ENCODE results near the gene KAT6B. TPM values are rescaled to one million over a fixed set of nuclear protein-coding genes. Genes with fewer than 3 reads are reported as not detected.

The KAT6B gene
- total RNA-seq, 1 experiment from 2014 or later, result 21.8 TPM

GRCh38 chr10:74995806-74996205 is 169.4 kb downstream of the KAT6B start:
- no peak overlapping the region for H3K27ac ChIP-seq (ENCODE audit: low read depth, low read length, poor library complexity, severe bottlenecking)
- H3K27me3 ChIP-seq (replicated peaks; ENCODE audit: insufficient read depth, low read depth, low read length, poor library complexity), result no peaks in the 10 kb centered on the region
- intact Hi-C loops (cut with micrococcal nuclease; ENCODE audit: unreplicated experiment), result no loop called here
- H3K4me3 ChIP-seq (ENCODE audit: low read depth, low read length, poor library complexity, severe bottlenecking), result no peak overlapping the region
- TF ChIP-seq EZH2 (IDR thresholded peaks at IDR 0.05; ENCODE audit: borderline replicate concordance, low read depth, low read length, poor library complexity, severe bottlenecking) (no peak), CTCF (conservative IDR thresholded peaks at IDR 0.05; ENCODE audit: low read depth, low read length) (no peak)
- no peaks in the 10 kb centered on the region for H3K36me3 ChIP-seq (ENCODE audit: insufficient read depth, low read length, poor library complexity, severe bottlenecking)
- DNase-seq (ENCODE audit: low spot score), result no peak
- CTCF ChIA-PET, result no interaction called here
- POLR2A ChIA-PET (ENCODE audit: low non-redundant PET), result no interaction called here
- H3K4me1 ChIP-seq (ENCODE audit: insufficient read depth, low read length, poor library complexity, severe bottlenecking), result no peaks in the 10 kb centered on the region
- no peaks in the 10 kb centered on the region for H3K9me3 ChIP-seq (ENCODE audit: low read depth, low read length, poor library complexity, severe bottlenecking)
- no TSS peak for BruUV-seq (replicated peaks)

GRCh38 chr10:74997163-74997562 is 170.8 kb downstream of the KAT6B start:
- intact Hi-C loops (cut with micrococcal nuclease; ENCODE audit: unreplicated experiment), result no loop called here
- no peak for TF ChIP-seq EZH2 (IDR thresholded peaks at IDR 0.05; ENCODE audit: borderline replicate concordance, low read depth, low read length, poor library complexity, severe bottlenecking)
- no peak for TF ChIP-seq CTCF (conservative IDR thresholded peaks at IDR 0.05; ENCODE audit: low read depth, low read length)
- no TSS peak for BruUV-seq (replicated peaks)
- Histone ChIP-seq H3K27ac (ENCODE audit: low read depth, low read length, poor library complexity, severe bottlenecking) (no peak overlapping the region), H3K4me1 (ENCODE audit: insufficient read depth, low read length, poor library complexity, severe bottlenecking) (no peaks in the 10 kb centered on the region), H3K4me3 (ENCODE audit: low read depth, low read length, poor library complexity, severe bottlenecking) (no peak overlapping the region), H3K27me3 (replicated peaks; ENCODE audit: insufficient read depth, low read depth, low read length, poor library complexity) (no peaks in the 10 kb centered on the region), H3K36me3 (ENCODE audit: insufficient read depth, low read length, poor library complexity, severe bottlenecking) (no peaks in the 10 kb centered on the region), H3K9me3 (ENCODE audit: low read depth, low read length, poor library complexity, severe bottlenecking) (no peaks in the 10 kb centered on the region)
- CTCF ChIA-PET, result no interaction called here
- DNase-seq (ENCODE audit: low spot score), result no peak
- POLR2A ChIA-PET (ENCODE audit: low non-redundant PET), result no interaction called here

- BruUV-seq (replicated peaks), result no TSS peak
- ChIA-PET POLR2A (ENCODE audit: low non-redundant PET) (no interaction called here), CTCF (no interaction called here)
- DNase-seq (ENCODE audit: low spot score), result no peak
- Histone ChIP-seq H3K9me3 (ENCODE audit: low read depth, low read length, poor library complexity, severe bottlenecking) (no peaks in the 10 kb centered on the region), H3K27me3 (replicated peaks; ENCODE audit: insufficient read depth, low read depth, low read length, poor library complexity) (no peaks in the 10 kb centered on the region), H3K4me3 (ENCODE audit: low read depth, low read length, poor library complexity, severe bottlenecking) (no peak overlapping the region), H3K27ac (ENCODE audit: low read depth, low read length, poor library complexity, severe bottlenecking) (no peak overlapping the region), H3K4me1 (ENCODE audit: insufficient read depth, low read length, poor library complexity, severe bottlenecking) (no peaks in the 10 kb centered on the region), H3K36me3 (ENCODE audit: insufficient read depth, low read length, poor library complexity, severe bottlenecking) (no peaks in the 10 kb centered on the region)
- TF ChIP-seq EZH2 (IDR thresholded peaks at IDR 0.05; ENCODE audit: borderline replicate concordance, low read depth, low read length, poor library complexity, severe bottlenecking) (no peak), CTCF (conservative IDR thresholded peaks at IDR 0.05; ENCODE audit: low read depth, low read length) (no peak)
- intact Hi-C loops (cut with micrococcal nuclease; ENCODE audit: unreplicated experiment), result no loop called here
These were observed 174.4 kb downstream of the KAT6B start for GRCh38 chr10:75000748-75001321.

Measured in A673 (cell line).